Measurements from ENCODE around the gene GIMAP6. TPM values are rescaled to one million over a fixed set of nuclear protein-coding genes. Genes with fewer than 3 reads are reported as not detected.

The GIMAP6 gene
- total RNA-seq, 1 experiment from 2014 or later: not detected

DNA sequence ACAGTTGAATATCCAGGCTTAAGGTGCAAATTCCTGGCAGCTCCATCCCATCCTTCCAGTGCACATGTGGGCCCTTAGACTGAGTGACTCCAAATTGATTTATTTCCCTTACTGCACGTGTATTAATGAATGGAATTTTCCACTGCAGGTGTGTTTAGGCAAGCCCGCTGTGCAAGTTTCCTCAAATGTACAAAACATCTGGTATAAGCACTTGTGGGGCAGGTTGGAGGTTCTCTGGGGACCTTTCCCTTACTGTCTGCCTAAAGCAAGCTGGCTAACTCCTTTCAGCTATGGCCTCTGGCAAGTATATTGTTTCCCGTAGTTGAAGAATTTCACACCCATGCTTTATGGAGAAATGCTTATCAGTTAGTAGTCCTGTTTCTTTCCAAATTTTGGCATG lies 25.3 kb upstream of the GIMAP6 start:
- H3F3A ChIP-seq (ENCODE audit: insufficient read depth, low read depth): no peaks in the 10 kb centered on the region; the same call in 1 of the 2 replicates
- no TSS peak for BruUV-seq (replicated peaks)
- no peaks in the 10 kb centered on the region for H3K79me2 ChIP-seq (ENCODE audit: low read depth)
- H3K4me1 ChIP-seq (replicated peaks; ENCODE audit: insufficient read depth): no peaks in the 10 kb centered on the region
- TF ChIP-seq CTCF (conservative IDR thresholded peaks at IDR 0.05) (no peak), EZH2 (IDR thresholded peaks at IDR 0.05; ENCODE audit: low read depth) (no peak)
- H3K9me2 ChIP-seq (ENCODE audit: insufficient read depth): no peaks in the 10 kb centered on the region
- POLR2A ChIA-PET (ENCODE audit: unreplicated experiment): interaction anchor here (0.6 kb wide), 1 partner anchor 321 kb away, joined by 4 read pairs; no protein-coding TSS in a partner anchor
- peaks cover 64% of the 10 kb centered on the region for H3K27me3 ChIP-seq (ENCODE audit: insufficient read depth, low read depth)
- intact Hi-C loops (cut with micrococcal nuclease; ENCODE audit: unreplicated experiment): no loop called here
- H4K20me1 ChIP-seq (ENCODE audit: insufficient read depth): no peaks in the 10 kb centered on the region
- CTCF ChIA-PET: no interaction called here
- H3K4me3 ChIP-seq: no peak overlapping the region
- no peak overlapping the region for H2AFZ ChIP-seq
- H3K4me2 ChIP-seq: no peak overlapping the region
- H3K36me3 ChIP-seq (ENCODE audit: low read depth): no peaks in the 10 kb centered on the region
- DNase-seq: no peak
- no peaks in the 10 kb centered on the region for H3K9me3 ChIP-seq (ENCODE audit: insufficient read depth, low read depth)
- H3K27ac ChIP-seq: no peak overlapping the region

GRCh38 chr7:150656047-150656446 lies 23.9 kb upstream of the GIMAP6 start:
- DNase-seq: no peak
- Histone ChIP-seq H3K9me3 (ENCODE audit: insufficient read depth, low read depth) (no peaks in the 10 kb centered on the region), H3K4me3 (no peak overlapping the region), H3K36me3 (ENCODE audit: low read depth) (no peaks in the 10 kb centered on the region), H3K4me2 (no peak overlapping the region), H4K20me1 (ENCODE audit: insufficient read depth) (no peaks in the 10 kb centered on the region), H3K27ac (no peak overlapping the region), H2AFZ (no peak overlapping the region), H3K9me2 (ENCODE audit: insufficient read depth) (no peaks in the 10 kb centered on the region), H3K4me1 (replicated peaks; ENCODE audit: insufficient read depth) (no peaks in the 10 kb centered on the region), H3K27me3 (ENCODE audit: insufficient read depth, low read depth) (peaks cover 64% of the 10 kb centered on the region), H3F3A (ENCODE audit: insufficient read depth, low read depth) (no peaks in the 10 kb centered on the region; the same call in 1 of the 2 replicates), H3K79me2 (ENCODE audit: low read depth) (no peaks in the 10 kb centered on the region)
- ChIA-PET CTCF (no interaction called here), POLR2A (ENCODE audit: unreplicated experiment) (no interaction called here)
- TF ChIP-seq EZH2 (IDR thresholded peaks at IDR 0.05; ENCODE audit: low read depth) (no peak), CTCF (conservative IDR thresholded peaks at IDR 0.05) (no peak)
- BruUV-seq (replicated peaks): no TSS peak
- intact Hi-C loops (cut with micrococcal nuclease; ENCODE audit: unreplicated experiment): no loop called here

- intact Hi-C loops (cut with micrococcal nuclease; ENCODE audit: unreplicated experiment): no loop called here
- H3K4me3 ChIP-seq: no peak overlapping the region
- no peaks in the 10 kb centered on the region for H3K79me2 ChIP-seq (ENCODE audit: low read depth)
- H3K36me3 ChIP-seq (ENCODE audit: low read depth): no peaks in the 10 kb centered on the region
- no peaks in the 10 kb centered on the region for H3K9me2 ChIP-seq (ENCODE audit: insufficient read depth)
- H3K4me1 ChIP-seq (replicated peaks; ENCODE audit: insufficient read depth): no peaks in the 10 kb centered on the region
- CTCF ChIA-PET: no interaction called here
- BruUV-seq (replicated peaks): no TSS peak
- H2AFZ ChIP-seq: no peak overlapping the region
- no peak overlapping the region for H3K27ac ChIP-seq
- no peak for DNase-seq
- TF ChIP-seq CTCF (conservative IDR thresholded peaks at IDR 0.05) (no peak), EZH2 (IDR thresholded peaks at IDR 0.05; ENCODE audit: low read depth) (no peak)
- no peaks in the 10 kb centered on the region for H3K9me3 ChIP-seq (ENCODE audit: insufficient read depth, low read depth)
- no peaks in the 10 kb centered on the region for H4K20me1 ChIP-seq (ENCODE audit: insufficient read depth)
- peaks cover 58% of the 10 kb centered on the region for H3K27me3 ChIP-seq (ENCODE audit: insufficient read depth, low read depth)
- no peaks in the 10 kb centered on the region; the same call in 1 of the 2 replicates for H3F3A ChIP-seq (ENCODE audit: insufficient read depth, low read depth)
- POLR2A ChIA-PET (ENCODE audit: unreplicated experiment): no interaction called here
- H3K4me2 ChIP-seq: no peak overlapping the region
Measured at GRCh38 chr7:150654692-150655091, 22.5 kb upstream of the GIMAP6 start.
